ENCODE results near the gene MPDZ.

Gene MPDZ

DNA sequence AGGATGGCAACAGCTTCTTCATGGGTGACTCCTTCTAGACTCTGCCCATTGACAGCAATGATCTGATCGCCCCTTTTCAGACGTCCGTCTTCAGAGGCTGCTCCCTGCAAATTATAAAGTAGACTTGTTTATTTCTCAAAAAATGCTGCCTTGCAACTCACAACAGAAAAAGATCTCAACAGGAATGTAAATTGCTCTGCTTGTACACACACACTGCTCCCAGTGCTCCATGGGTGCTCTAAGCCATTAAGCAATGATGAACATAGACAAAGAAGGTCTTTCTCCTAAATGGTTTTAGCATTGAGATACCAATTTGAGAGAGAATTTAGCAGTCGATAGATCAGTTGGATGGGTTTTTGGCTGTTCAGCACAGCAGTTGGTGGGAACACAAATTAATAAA is 172.5 kb downstream of the MPDZ start:
- H3K36me3 Mint-ChIP-seq (ENCODE audit: low read depth): peaks cover 67% of the 10 kb centered on the region
- no peak overlapping the region for H3K27ac Mint-ChIP-seq
- no peak overlapping the region for H3K4me3 Mint-ChIP-seq
- TF ChIP-seq, protein P1, sequence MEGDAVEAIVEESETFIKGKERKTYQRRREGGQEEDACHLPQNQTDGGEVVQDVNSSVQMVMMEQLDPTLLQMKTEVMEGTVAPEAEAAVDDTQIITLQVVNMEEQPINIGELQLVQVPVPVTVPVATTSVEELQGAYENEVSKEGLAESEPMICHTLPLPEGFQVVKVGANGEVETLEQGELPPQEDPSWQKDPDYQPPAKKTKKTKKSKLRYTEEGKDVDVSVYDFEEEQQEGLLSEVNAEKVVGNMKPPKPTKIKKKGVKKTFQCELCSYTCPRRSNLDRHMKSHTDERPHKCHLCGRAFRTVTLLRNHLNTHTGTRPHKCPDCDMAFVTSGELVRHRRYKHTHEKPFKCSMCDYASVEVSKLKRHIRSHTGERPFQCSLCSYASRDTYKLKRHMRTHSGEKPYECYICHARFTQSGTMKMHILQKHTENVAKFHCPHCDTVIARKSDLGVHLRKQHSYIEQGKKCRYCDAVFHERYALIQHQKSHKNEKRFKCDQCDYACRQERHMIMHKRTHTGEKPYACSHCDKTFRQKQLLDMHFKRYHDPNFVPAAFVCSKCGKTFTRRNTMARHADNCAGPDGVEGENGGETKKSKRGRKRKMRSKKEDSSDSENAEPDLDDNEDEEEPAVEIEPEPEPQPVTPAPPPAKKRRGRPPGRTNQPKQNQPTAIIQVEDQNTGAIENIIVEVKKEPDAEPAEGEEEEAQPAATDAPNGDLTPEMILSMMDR (IDR thresholded peaks at IDR 0.05; ENCODE audit: unreplicated experiment in 3 of 3): no peak
- H3K9me3 Mint-ChIP-seq: no peaks in the 10 kb centered on the region
- H3K27me3 Mint-ChIP-seq (ENCODE audit: low read depth): no peaks in the 10 kb centered on the region
- H3K4me1 Mint-ChIP-seq: peaks cover 14% of the 10 kb centered on the region

DNA sequence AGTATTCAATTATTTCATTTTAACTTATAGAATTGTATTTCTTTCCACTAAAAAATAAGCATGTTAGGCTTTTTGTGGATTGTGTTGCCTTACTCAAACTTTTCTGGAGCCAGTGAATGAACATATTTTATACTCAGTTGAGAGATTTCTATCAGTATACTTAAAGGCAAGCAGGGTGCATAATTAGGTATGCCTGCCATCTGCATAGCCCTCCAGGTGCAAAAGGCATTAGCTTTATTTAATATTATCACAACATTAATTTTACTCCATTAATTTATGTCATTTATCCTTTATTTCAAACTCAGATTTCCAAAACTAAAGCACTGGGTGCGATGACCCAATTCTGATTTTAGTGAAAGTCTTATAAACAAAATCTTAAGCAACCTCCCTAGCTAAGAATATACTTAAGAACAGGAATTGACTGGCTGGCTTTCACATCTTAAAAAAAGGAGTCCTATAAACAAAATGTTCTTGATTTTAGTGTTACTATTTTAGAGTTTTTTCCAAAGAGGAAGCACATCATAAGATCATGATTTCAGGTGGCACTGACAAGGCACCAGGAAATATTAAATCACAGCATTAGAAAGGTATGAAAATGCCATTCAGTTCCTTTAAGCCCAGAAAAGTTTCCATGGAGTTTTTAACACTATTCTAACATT is 178.4 kb downstream of the MPDZ start:
- TF ChIP-seq, protein P1 (IDR thresholded peaks at IDR 0.05; ENCODE audit: unreplicated experiment in 3 of 3): no peak
- peak overlapping the region in 1 of 3 experiments; percentile 35 for H3K27ac Mint-ChIP-seq
- peaks cover 32% of the 10 kb centered on the region for H3K36me3 Mint-ChIP-seq (ENCODE audit: low read depth)
- H3K4me3 Mint-ChIP-seq: no peak overlapping the region
- H3K9me3 Mint-ChIP-seq: no peaks in the 10 kb centered on the region
- no peaks in the 10 kb centered on the region for H3K27me3 Mint-ChIP-seq (ENCODE audit: low read depth)
- peaks cover 5% of the 10 kb centered on the region for H3K4me1 Mint-ChIP-seq

DNA sequence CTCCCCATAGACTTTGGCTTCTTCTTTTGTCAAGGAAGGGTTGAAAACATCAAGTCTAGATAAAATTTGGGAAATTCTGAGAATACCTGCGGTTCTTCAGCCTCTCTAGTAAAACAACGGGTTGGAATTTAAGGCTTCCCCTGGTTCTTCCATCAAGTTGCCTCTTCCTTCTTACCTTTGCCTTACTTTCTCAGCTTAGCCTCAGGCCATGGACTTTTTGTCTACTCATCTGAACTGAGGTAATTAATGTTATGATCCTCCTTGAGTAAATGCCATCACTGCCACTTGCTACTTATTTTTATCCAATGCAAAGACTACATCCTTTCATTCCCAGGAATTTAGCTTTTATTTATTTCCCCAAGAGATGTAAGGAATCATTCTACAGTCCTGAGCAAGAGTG is 184.4 kb downstream of the MPDZ start:
- no peak overlapping the region for H3K4me3 Mint-ChIP-seq
- no peak overlapping the region for H3K27ac Mint-ChIP-seq
- H3K36me3 Mint-ChIP-seq (ENCODE audit: low read depth): peaks cover 4% of the 10 kb centered on the region
- TF ChIP-seq, protein P1 (IDR thresholded peaks at IDR 0.05; ENCODE audit: unreplicated experiment in 3 of 3): no peak
- H3K27me3 Mint-ChIP-seq (ENCODE audit: low read depth): peaks cover 3% of the 10 kb centered on the region
- peaks cover 5% of the 10 kb centered on the region for H3K4me1 Mint-ChIP-seq
- H3K9me3 Mint-ChIP-seq: no peaks in the 10 kb centered on the region

DNA sequence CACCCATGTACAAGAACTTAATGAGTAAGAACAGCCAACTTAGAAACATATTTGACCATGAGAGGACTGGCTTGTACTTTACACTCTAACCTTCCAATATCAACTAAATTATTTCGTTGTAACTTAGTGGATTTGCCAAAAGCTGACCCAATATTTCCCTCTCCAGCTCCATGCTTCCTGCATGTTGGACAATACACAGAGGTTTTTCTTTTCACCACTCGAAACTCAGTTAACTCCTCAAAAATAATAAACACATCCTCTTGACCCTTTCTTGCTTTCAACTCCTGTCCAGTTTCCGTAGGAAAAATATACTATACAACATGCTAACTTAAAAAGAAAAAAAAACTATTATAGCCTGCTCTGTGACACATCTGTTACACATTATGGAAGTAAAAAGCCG is 188.9 kb downstream of the MPDZ start:
- Mint-ChIP-seq H3K4me1 (peaks cover 13% of the 10 kb centered on the region), H3K4me3 (no peak overlapping the region), H3K36me3 (ENCODE audit: low read depth) (peaks cover 4% of the 10 kb centered on the region), H3K9me3 (no peaks in the 10 kb centered on the region), H3K27ac (peak overlapping the region; percentile 29 to 61 (median 60)), H3K27me3 (ENCODE audit: low read depth) (peaks cover 3% of the 10 kb centered on the region)
- TF ChIP-seq, protein P1 (IDR thresholded peaks at IDR 0.05; ENCODE audit: unreplicated experiment in 3 of 3): no peak

DNA sequence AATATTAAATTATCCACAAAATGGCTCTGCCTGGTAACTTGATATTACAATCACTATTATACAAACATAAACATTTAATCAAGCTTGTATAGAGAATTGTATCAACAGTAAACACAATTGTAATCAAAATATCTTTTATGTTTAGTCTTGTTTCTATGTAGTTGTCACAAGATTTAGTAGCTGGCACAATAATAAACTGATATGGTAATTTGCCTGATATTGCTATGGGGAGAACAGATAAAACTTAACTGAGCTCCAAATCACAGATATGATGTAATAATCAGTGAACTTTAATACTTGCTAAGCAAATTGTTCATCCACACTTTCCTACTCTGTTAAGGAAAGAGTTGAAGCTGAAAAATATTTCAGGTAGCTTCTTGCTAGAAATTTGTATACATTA is 189.8 kb downstream of the MPDZ start:
- Mint-ChIP-seq H3K9me3 (peaks cover 4% of the 10 kb centered on the region), H3K27ac (peak overlapping the region in 1 of 3 experiments; percentile 77), H3K4me3 (no peak overlapping the region), H3K4me1 (peaks cover 13% of the 10 kb centered on the region), H3K27me3 (ENCODE audit: low read depth) (peaks cover 3% of the 10 kb centered on the region), H3K36me3 (ENCODE audit: low read depth) (no peaks in the 10 kb centered on the region)
- TF ChIP-seq, protein P1 (IDR thresholded peaks at IDR 0.05; ENCODE audit: unreplicated experiment in 3 of 3): no peak

Measured in nephron (organoid).